H9 (cell line): ENCODE results near the gene INHBB. TPM values are rescaled to one million over a fixed set of nuclear protein-coding genes. Genes with fewer than 3 reads are reported as not detected.
A peak's percentile ranks its signal among the peaks of the same experiment; 100 is the strongest.

Experiments
- DNase-seq: peaks from one replicate; pipeline ENCODE4 v3.0.0-alpha.2; 2017
- H2AFZ ChIP-seq: one replicate; pipeline ENCODE4 v1.6.1; 2013; ENCODE audit warnings: mild to moderate bottlenecking, low read length, control low read depth, moderate library complexity
- H2AK5ac ChIP-seq: 2 replicates; pipeline ENCODE4 v1.6.1; 2013; ENCODE audit warnings: low read length, control low read depth, mixed read lengths; ENCODE audit not compliant: insufficient read length
- H2BK120ac ChIP-seq: one replicate; pipeline ENCODE4 v1.6.1; 2013; ENCODE audit warnings: low read depth, mild to moderate bottlenecking, low read length, control low read depth, inconsistent platforms; ENCODE audit not compliant: poor library complexity, severe bottlenecking
- H2BK12ac ChIP-seq: 2 replicates; pipeline ENCODE4 v1.6.1; 2013; ENCODE audit warnings: low read length, control low read depth, mixed read lengths, low read depth; ENCODE audit not compliant: insufficient read length
- H2BK15ac ChIP-seq: 2 replicates; pipeline ENCODE4 v1.6.1; 2013; ENCODE audit warnings: low read depth, low read length, control low read depth
- H2BK20ac ChIP-seq: one replicate; pipeline ENCODE4 v1.6.1; 2013; ENCODE audit warnings: low read depth, mild to moderate bottlenecking, low read length, control low read depth, inconsistent platforms; ENCODE audit not compliant: poor library complexity, severe bottlenecking
- H2BK5ac ChIP-seq: 2 replicates; pipeline ENCODE4 v1.6.1; 2013; ENCODE audit warnings: low read length, control low read depth, mixed read lengths; ENCODE audit not compliant: insufficient read length
- H3K14ac ChIP-seq: 2 replicates; pipeline ENCODE4 v1.6.1; 2013; ENCODE audit warnings: low read length, control low read depth; ENCODE audit not compliant: insufficient read depth
- H3K18ac ChIP-seq: 2 replicates; pipeline ENCODE4 v1.6.1; 2013; ENCODE audit warnings: low read depth, mild to moderate bottlenecking, mixed read lengths, low read length, control low read depth; ENCODE audit not compliant: insufficient read length
- H3K23ac ChIP-seq: 2 replicates; pipeline ENCODE4 v1.6.1; 2013; ENCODE audit warnings: low read length, control low read depth, mixed read lengths, low read depth; ENCODE audit not compliant: insufficient read length
- H3K23me2 ChIP-seq: 2 replicates; pipeline ENCODE4 v1.6.1; 2013; ENCODE audit warnings: low read depth, mild to moderate bottlenecking, mixed read lengths, low read length, control low read depth; ENCODE audit not compliant: insufficient read length, poor library complexity, severe bottlenecking
- H3K27ac ChIP-seq: 2 replicates; pipeline ENCODE4 v1.5.1; 2013; ENCODE audit warnings: low read length, control low read depth, mixed read lengths, low read depth; ENCODE audit not compliant: insufficient read length
- H3K27me3 ChIP-seq: 2 replicates; pipeline ENCODE4 v1.6.1; 2013; ENCODE audit warnings: low read length, control low read depth, inconsistent platforms; ENCODE audit not compliant: insufficient read depth
- H3K4ac ChIP-seq: 2 replicates; pipeline ENCODE4 v1.6.1; 2013; ENCODE audit warnings: low read depth, mild to moderate bottlenecking, control low read depth, inconsistent platforms, low read length, moderate library complexity
- H3K4me1 ChIP-seq: 2 replicates; pipeline ENCODE4 v1.6.1; 2013; ENCODE audit warnings: low read length, control low read depth, inconsistent platforms; ENCODE audit not compliant: insufficient read depth
- H3K4me2 ChIP-seq: 2 replicates; pipeline ENCODE4 v1.6.1; 2013; ENCODE audit warnings: low read length, control low read depth, mixed read lengths; ENCODE audit not compliant: insufficient read length, insufficient read depth
- H3K56ac ChIP-seq: 2 replicates; pipeline ENCODE4 v1.6.1; 2013; ENCODE audit warnings: low read depth, mild to moderate bottlenecking, mixed read lengths, low read length, control low read depth; ENCODE audit not compliant: insufficient read length
- H3K79me1 ChIP-seq: 2 replicates; pipeline ENCODE4 v1.6.1; 2013; ENCODE audit warnings: low read depth, mild to moderate bottlenecking, moderate library complexity, low read length, control low read depth, inconsistent platforms; ENCODE audit not compliant: insufficient read depth, poor library complexity, severe bottlenecking
- H3K79me2 ChIP-seq: 2 replicates; pipeline ENCODE4 v1.6.1; 2013; ENCODE audit warnings: low read length, control low read depth, inconsistent platforms; ENCODE audit not compliant: insufficient read depth
- H3K9ac ChIP-seq: 2 replicates; pipeline ENCODE4 v1.6.1; 2013; ENCODE audit warnings: low read length, control low read depth, mixed read lengths; ENCODE audit not compliant: insufficient read length; ENCODE audit errors: extremely low read depth
- H3K9me3 ChIP-seq: one replicate; pipeline ENCODE4 v1.6.1; 2013; ENCODE audit warnings: low read depth, low read length, inconsistent platforms; ENCODE audit not compliant: control insufficient read depth
- H3T11ph ChIP-seq: one replicate; pipeline ENCODE4 v1.6.1; 2013; ENCODE audit warnings: mild to moderate bottlenecking, low read length, control low read depth, inconsistent platforms
- H4K20me1 ChIP-seq: one replicate; pipeline ENCODE4 v1.6.1; 2013; ENCODE audit not compliant: control insufficient read depth, insufficient read length, insufficient read depth
- H4K5ac ChIP-seq: 2 replicates; pipeline ENCODE4 v1.6.1; 2013; ENCODE audit warnings: low read depth, mild to moderate bottlenecking, mixed read lengths, low read length, control low read depth; ENCODE audit not compliant: insufficient read length
- H4K8ac ChIP-seq: replicated peaks from 2 replicates; pipeline ENCODE4 v1.6.1; 2013; ENCODE audit warnings: low read length, control low read depth, mixed read lengths, low read depth; ENCODE audit not compliant: insufficient read length
- H4K91ac ChIP-seq: 2 replicates; pipeline ENCODE4 v1.6.1; 2013; ENCODE audit warnings: low read depth, mild to moderate bottlenecking, moderate library complexity, mixed read lengths, low read length, control low read depth; ENCODE audit not compliant: insufficient read length
- H3K27ac Mint-ChIP-seq, 3 experiments: 2 replicates in 2 of 3; 3 replicates in 1 of 3; pipeline ENCODE4 v1.8.0; 2020 to 2021; ENCODE audit warnings: mixed read lengths in 3 of 3, mild to moderate bottlenecking in 1 of 3, moderate library complexity in 1 of 3
- H3K27me3 Mint-ChIP-seq: 2 replicates; pipeline ENCODE4 v1.8.0; 2021; ENCODE audit warnings: low read depth, mild to moderate bottlenecking, moderate library complexity, mixed read lengths
- H3K36me3 Mint-ChIP-seq, 3 experiments: 2 replicates in 2 of 3; 3 replicates in 1 of 3; pipeline ENCODE4 v1.8.0; 2020 to 2021; ENCODE audit warnings: low read depth in 3 of 3, mixed read lengths in 3 of 3; ENCODE audit not compliant: insufficient read depth in 1 of 3
- H3K4me1 Mint-ChIP-seq, 2 experiments: 2 replicates each; pipeline ENCODE4 v1.8.0; 2020; ENCODE audit warnings: mixed read lengths in 2 of 2
- H3K4me3 Mint-ChIP-seq, 2 experiments: 2 replicates in 1 of 2; 3 replicates in 1 of 2; pipeline ENCODE4 v1.8.0; 2020 to 2021; ENCODE audit warnings: mild to moderate bottlenecking in 2 of 2, mixed read lengths in 2 of 2, moderate library complexity in 1 of 2
- H3K9me3 Mint-ChIP-seq, 2 experiments: 2 replicates in 1 of 2; 3 replicates in 1 of 2; pipeline ENCODE4 v1.8.0; 2020; ENCODE audit warnings: mild to moderate bottlenecking in 2 of 2, mixed read lengths in 2 of 2, moderate library complexity in 1 of 2
- CTCF ChIP-seq: fragments of 200-600 bp; sonication (generic); conservative IDR thresholded peaks from 3 replicates; pipeline ENCODE4 v1.8.0; 2021; ENCODE audit warnings: antibody characterized with exemption, mild to moderate bottlenecking
- WGBS: extraction: QIAGEN DNeasy Blood & Tissue Kit; methylation state at CpG from one replicate; pipeline ENCODE4 v1.1.7; 2013; ENCODE audit warnings: missing lambda C conversion rate, low lambda C conversion rate, mixed read lengths; ENCODE audit not compliant: insufficient read length; ENCODE audit errors: extremely low coverage; 5-methylcytosine and 5-hydroxymethylcytosine counted together
- total RNA-seq: library from RNA; stranded (reverse); gene quantifications from 2 replicates; pipeline ENCODE4 v1.2.1, GENCODE V29; 2021

INHBB gene
- total RNA-seq, 1 experiment from 2014 or later, result 0.13 TPM

- Histone ChIP-seq H4K20me1 (no peaks in the 10 kb centered on the region), H3K79me1 (no peaks in the 10 kb centered on the region), H3K18ac (no peak overlapping the region), H3K56ac (no peak overlapping the region), H3K14ac (no peak overlapping the region), H2BK5ac (no peak overlapping the region), H3K23me2 (no peaks in the 10 kb centered on the region), H2AFZ (no peak overlapping the region), H3K23ac (no peak overlapping the region), H2BK120ac (no peak overlapping the region), H4K5ac (no peak overlapping the region), H2BK15ac (no peak overlapping the region), H3K9me3 (no peaks in the 10 kb centered on the region), H2AK5ac (no peak overlapping the region), H3T11ph (no peak overlapping the region), H3K27me3 (no peaks in the 10 kb centered on the region), H3K4me2 (no peak overlapping the region), H4K8ac (no peak overlapping the region), H3K79me2 (no peaks in the 10 kb centered on the region), H3K9ac (no peak overlapping the region), H3K4me1 (peaks cover 2% of the 10 kb centered on the region; the same call in 1 of the 2 replicates), H3K4ac (no peak overlapping the region), H3K27ac (no peak overlapping the region), H2BK20ac (no peak overlapping the region), H4K91ac (no peak overlapping the region), H2BK12ac (no peak overlapping the region)
- Mint-ChIP-seq H3K36me3 (no peaks in the 10 kb centered on the region), H3K4me3 (no peak overlapping the region), H3K27ac (peak overlapping the region in 1 of 3 experiments; percentile 84; a peak in 1 of 7 replicates), H3K4me1 (peaks cover 13 to 20% of the 10 kb centered on the region in 2 experiments), H3K27me3 (peaks cover 40% of the 10 kb centered on the region), H3K9me3 (no peaks in the 10 kb centered on the region; a peak in 1 of 5 replicates)
- no peak for TF ChIP-seq CTCF
- no CpG with 5 or more reads among the region's 9 CpGs for WGBS
- DNase-seq, result peak; percentile 19
Observed at GRCh38 chr2:120389036-120389391, 43.1 kb downstream of the INHBB start.
